ENCODE measurements around the gene CPM.

GRCh38 chr12:68821357-68822188 is 111.4 kb downstream of the CPM start:
- TF ChIP-seq POLR2A (IDR thresholded peaks at IDR 0.05) (no peak), CTCF (IDR thresholded peaks at IDR 0.05) (no peak), EP300 (IDR thresholded peaks at IDR 0.05) (no peak)
